Pulmonary artery endothelial cell (primary cell): ENCODE results near the gene SLIRP. TPM values are rescaled to one million over a fixed set of nuclear protein-coding genes. Genes with fewer than 3 reads are reported as not detected.
"Not testable (repeated sequence)": the region's sequence is repeated elsewhere in the genome, so short reads cannot be mapped to it uniquely, and the experiment has no call there.

Source experiments
- DNase-seq: peaks from one replicate; pipeline ENCODE4 v3.0.0-alpha.2; 2011; ENCODE audit warnings: low read depth, low spot score
- total RNA-seq: library from RNA; depleted of rRNA; stranded (reverse); fragments of >200 nt; gene quantifications from 2 replicates; pipeline ENCODE4 v1.2.3, GENCODE V29; 2014

The SLIRP gene
- total RNA-seq, 1 donor from 2014 or later, result 313 TPM

GRCh38 chr14:77741438-77741837 lies 33.5 kb downstream of the SLIRP start:
- DNase-seq, result no peak

DNA sequence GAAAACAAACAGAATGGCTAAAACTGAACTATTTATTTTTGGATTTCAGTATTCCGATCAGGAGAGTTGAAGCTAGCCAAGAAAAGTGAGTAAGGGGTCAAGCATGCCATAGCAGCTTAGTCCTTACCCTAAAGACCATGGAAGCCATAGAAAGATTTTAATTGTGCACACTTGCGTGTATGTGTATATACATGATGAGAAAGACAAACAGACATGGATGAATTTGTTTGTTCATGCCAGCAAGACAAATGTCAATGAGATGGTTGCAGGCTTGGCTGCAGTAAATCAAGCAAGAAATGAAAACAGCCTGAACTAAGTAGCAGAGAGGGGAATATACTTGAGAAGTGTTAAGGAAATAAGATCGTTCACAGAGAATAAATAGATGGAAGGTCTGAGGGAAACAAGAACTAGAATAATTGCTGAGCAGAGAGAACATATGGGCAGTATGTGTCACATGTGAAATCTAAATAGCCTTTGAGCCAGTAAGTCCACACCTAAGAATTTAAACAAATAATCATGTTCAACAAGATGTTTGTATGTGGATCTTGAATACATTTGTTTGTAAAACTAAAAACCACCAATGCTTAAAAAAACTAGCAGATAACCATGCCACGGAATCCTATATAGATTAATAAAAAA lies 38.3 kb downstream of the SLIRP start:
- DNase-seq, result no peak

DNA sequence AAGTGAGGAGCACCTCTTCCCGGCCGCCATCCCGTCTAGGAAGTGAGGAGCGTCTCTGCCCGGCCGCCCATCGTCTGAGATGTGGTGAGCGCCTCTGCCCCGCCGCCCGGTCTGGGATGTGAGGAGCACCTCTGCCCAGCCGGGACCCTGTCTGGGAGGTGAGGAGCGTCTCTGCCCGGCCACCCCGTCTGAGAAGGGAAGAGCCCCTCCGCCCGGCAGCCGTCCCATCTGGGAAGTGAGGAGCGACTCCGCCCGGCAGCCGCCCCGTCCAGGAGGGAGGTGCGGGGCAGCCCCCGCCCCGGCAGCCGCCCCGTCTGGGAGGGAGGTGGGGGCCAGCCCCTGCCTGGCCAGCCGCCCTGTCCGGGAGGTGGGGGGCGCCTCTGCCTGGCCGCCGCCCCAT lies 39.5 kb downstream of the SLIRP start:
- not testable (repeated sequence) for DNase-seq

- no peak for DNase-seq
Observed at GRCh38 chr14:77752266-77752665, 44.4 kb downstream of the SLIRP start.

DNA sequence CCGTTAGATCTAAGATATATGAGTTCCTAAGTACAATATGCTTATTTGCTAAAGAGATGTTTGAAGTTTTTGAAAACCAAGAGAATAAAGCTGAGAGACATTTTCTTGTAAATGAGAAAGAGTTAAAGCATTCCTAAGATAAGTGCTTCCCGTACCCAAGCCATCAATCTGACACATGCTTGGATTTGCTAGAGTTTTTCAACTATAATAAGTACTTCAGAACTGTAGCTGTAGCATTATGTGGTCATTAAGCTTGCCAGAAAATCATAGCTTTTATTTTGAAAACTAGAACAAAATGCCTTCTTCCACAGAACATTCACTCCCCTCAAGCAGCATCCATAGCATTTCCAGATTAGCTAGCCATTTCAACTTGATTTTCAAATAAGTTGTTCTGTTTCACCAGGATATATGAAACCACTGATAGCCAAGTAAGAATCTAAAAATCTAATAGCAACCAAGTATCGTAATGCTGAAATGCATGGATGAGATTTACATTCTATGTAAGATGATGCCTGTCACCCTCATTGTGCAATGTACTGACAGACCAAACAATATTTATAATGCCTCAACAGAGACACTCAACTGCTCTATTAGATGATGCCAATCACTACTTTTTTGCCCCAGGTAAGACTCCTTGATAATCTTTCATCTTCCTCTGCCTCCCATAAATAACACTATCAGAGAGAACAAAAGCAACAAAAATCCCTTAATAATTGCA lies 45.1 kb downstream of the SLIRP start:
- no peak for DNase-seq

DNA sequence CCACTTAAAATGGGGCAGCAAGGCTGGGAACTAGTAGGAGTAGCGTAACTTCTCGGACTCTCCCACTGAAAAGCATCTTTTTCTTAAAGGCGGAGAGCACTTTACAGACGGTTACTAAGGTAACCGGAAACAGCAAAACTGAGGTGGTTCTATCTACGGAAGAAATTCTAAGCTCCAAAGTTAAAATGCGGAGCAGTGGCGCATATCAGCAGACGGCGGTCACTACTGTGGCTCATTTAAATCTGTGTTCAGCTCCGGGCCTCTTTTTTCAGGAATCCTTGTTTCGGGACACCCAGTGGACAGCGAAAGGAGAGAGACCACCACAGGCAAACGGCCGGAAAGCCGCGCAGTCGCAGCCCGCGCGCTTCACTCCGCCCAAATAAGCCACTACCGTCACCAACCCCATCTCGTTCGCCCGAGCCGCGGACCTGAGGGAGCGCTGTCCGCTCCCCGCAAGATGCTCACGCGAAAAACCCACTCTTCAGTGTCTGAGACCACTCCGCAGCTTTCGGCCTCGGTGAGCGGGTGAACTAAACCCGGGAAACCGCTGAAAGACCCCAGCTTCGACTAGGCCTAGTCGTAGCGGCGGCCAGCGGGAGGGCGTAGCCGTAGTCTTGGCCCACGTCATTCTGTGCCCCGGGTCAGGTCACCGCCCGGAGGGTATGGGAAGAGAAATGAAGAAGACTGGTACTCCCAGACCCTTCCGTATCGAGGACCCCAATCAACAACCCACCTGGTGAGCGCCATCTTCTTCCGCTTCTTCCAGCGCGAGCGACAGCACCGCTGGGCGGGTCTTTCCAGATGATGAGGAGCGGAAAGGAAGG lies 52.7 kb downstream of the SLIRP start, which contains the start of gene SNW1:
Gene SNW1 (minus strand): TSS at position 776 of the 824 bp plus-strand sequence. CDS start 29 bp downstream, at position 747.
- peak; percentile 81 for DNase-seq

DNA sequence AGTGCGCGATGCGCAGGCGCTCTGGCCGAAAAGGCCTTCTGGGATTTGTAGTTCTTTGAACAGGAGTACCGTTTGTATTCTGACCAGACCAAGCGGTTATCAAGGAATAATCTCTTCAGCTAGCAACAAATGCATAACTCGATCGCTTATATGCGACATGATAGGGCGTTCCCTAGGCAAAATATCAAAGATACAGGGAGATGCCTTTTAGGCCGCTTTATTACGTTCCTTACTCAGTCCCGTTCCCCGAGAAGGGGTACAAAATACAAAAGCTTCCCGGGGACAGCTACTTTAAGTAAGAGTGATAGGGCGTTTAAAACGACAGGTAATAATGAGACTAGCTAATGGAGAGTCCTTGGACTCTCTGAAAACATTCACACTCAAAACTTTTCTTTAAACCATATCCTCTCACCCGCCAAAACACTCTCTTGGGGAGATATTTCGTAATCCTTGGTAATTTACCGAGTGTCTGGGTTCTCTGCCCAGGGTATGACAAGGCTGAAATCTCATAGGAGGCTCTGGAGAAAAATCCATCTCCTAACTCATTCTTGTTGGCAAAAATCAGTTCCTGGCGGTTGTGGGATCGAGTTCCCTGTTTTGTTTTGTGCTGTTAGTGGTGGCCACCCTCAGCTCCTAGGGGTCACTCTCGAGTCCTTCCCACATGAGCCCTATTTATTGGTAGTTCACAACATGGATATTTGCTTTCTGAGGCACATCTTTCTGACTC lies 53.5 kb downstream of the SLIRP start:
- no peak for DNase-seq

GRCh38 chr14:77763316-77763715 lies 55.4 kb downstream of the SLIRP start:
- DNase-seq, result no peak

GRCh38 chr14:77763978-77764377 lies 56.1 kb downstream of the SLIRP start:
- DNase-seq, result no peak

Other genes with a start within 250 kb of the SLIRP start
- gene ISM2, start 209.3 kb upstream of the SLIRP start, total RNA-seq, result not detected in 2 replicates
- 48.1 and 54.5 TPM in 2 replicates for gene SPTLC2, start 91.5 kb upstream of the SLIRP start, total RNA-seq
- gene ALKBH1, start 80 bp upstream of the SLIRP start, total RNA-seq, result 10.2 and 12.7 TPM in 2 replicates
- 60.4 and 71.4 TPM in 2 replicates for gene SNW1, start 53.1 kb downstream of the SLIRP start, total RNA-seq
- gene ADCK1, start 92.0 kb downstream of the SLIRP start, total RNA-seq, result 2.0 and 2.9 TPM in 2 replicates